GM21381 (cell line): ENCODE data around the gene SF3B6.

Experiments used
- ATAC-seq: cut with Tn5 transposase; IDR thresholded peaks from one replicate; pipeline ENCODE4 v1.9.1; 2021; ENCODE audit warnings: mild to moderate bottlenecking, moderate library complexity; ENCODE audit not compliant: unreplicated experiment

SF3B6 gene

GRCh38 chr2:24021122-24021998 lies 54.8 kb downstream of the SF3B6 start:
- ATAC-seq, result no peak

GRCh38 chr2:24020244-24020643 lies 55.9 kb downstream of the SF3B6 start:
- ATAC-seq, result no peak

GRCh38 chr2:24019729-24020128 lies 56.4 kb downstream of the SF3B6 start:
- no peak for ATAC-seq

- no peak for ATAC-seq
Observed at GRCh38 chr2:24018241-24018640, 57.9 kb downstream of the SF3B6 start.

- ATAC-seq, result no peak
Observed at GRCh38 chr2:24017711-24018110, 58.4 kb downstream of the SF3B6 start.
